H9 (cell line): Measurements from ENCODE around the gene SLC34A2. TPM values are rescaled to one million over a fixed set of nuclear protein-coding genes. Genes with fewer than 3 reads are reported as not detected.

ENCODE experiments used
- DNase-seq: peaks from one replicate; pipeline ENCODE4 v3.0.0-alpha.2; 2017
- H2AFZ ChIP-seq: one replicate; pipeline ENCODE4 v1.6.1; 2013; ENCODE audit warnings: mild to moderate bottlenecking, low read length, control low read depth, moderate library complexity
- H2AK5ac ChIP-seq: 2 replicates; pipeline ENCODE4 v1.6.1; 2013; ENCODE audit warnings: low read length, control low read depth, mixed read lengths; ENCODE audit not compliant: insufficient read length
- H2BK120ac ChIP-seq: one replicate; pipeline ENCODE4 v1.6.1; 2013; ENCODE audit warnings: low read depth, mild to moderate bottlenecking, low read length, control low read depth, inconsistent platforms; ENCODE audit not compliant: poor library complexity, severe bottlenecking
- H2BK12ac ChIP-seq: 2 replicates; pipeline ENCODE4 v1.6.1; 2013; ENCODE audit warnings: low read length, control low read depth, mixed read lengths, low read depth; ENCODE audit not compliant: insufficient read length
- H2BK15ac ChIP-seq: 2 replicates; pipeline ENCODE4 v1.6.1; 2013; ENCODE audit warnings: low read depth, low read length, control low read depth
- H2BK20ac ChIP-seq: one replicate; pipeline ENCODE4 v1.6.1; 2013; ENCODE audit warnings: low read depth, mild to moderate bottlenecking, low read length, control low read depth, inconsistent platforms; ENCODE audit not compliant: poor library complexity, severe bottlenecking
- H2BK5ac ChIP-seq: 2 replicates; pipeline ENCODE4 v1.6.1; 2013; ENCODE audit warnings: low read length, control low read depth, mixed read lengths; ENCODE audit not compliant: insufficient read length
- H3K14ac ChIP-seq: 2 replicates; pipeline ENCODE4 v1.6.1; 2013; ENCODE audit warnings: low read length, control low read depth; ENCODE audit not compliant: insufficient read depth
- H3K18ac ChIP-seq: 2 replicates; pipeline ENCODE4 v1.6.1; 2013; ENCODE audit warnings: low read depth, mild to moderate bottlenecking, mixed read lengths, low read length, control low read depth; ENCODE audit not compliant: insufficient read length
- H3K23ac ChIP-seq: 2 replicates; pipeline ENCODE4 v1.6.1; 2013; ENCODE audit warnings: low read length, control low read depth, mixed read lengths, low read depth; ENCODE audit not compliant: insufficient read length
- H3K23me2 ChIP-seq: 2 replicates; pipeline ENCODE4 v1.6.1; 2013; ENCODE audit warnings: low read depth, mild to moderate bottlenecking, mixed read lengths, low read length, control low read depth; ENCODE audit not compliant: insufficient read length, poor library complexity, severe bottlenecking
- H3K27ac ChIP-seq: 2 replicates; pipeline ENCODE4 v1.5.1; 2013; ENCODE audit warnings: low read length, control low read depth, mixed read lengths, low read depth; ENCODE audit not compliant: insufficient read length
- H3K27me3 ChIP-seq: 2 replicates; pipeline ENCODE4 v1.6.1; 2013; ENCODE audit warnings: low read length, control low read depth, inconsistent platforms; ENCODE audit not compliant: insufficient read depth
- H3K4ac ChIP-seq: 2 replicates; pipeline ENCODE4 v1.6.1; 2013; ENCODE audit warnings: low read depth, mild to moderate bottlenecking, control low read depth, inconsistent platforms, low read length, moderate library complexity
- H3K4me1 ChIP-seq: 2 replicates; pipeline ENCODE4 v1.6.1; 2013; ENCODE audit warnings: low read length, control low read depth, inconsistent platforms; ENCODE audit not compliant: insufficient read depth
- H3K4me2 ChIP-seq: 2 replicates; pipeline ENCODE4 v1.6.1; 2013; ENCODE audit warnings: low read length, control low read depth, mixed read lengths; ENCODE audit not compliant: insufficient read length, insufficient read depth
- H3K56ac ChIP-seq: 2 replicates; pipeline ENCODE4 v1.6.1; 2013; ENCODE audit warnings: low read depth, mild to moderate bottlenecking, mixed read lengths, low read length, control low read depth; ENCODE audit not compliant: insufficient read length
- H3K79me1 ChIP-seq: 2 replicates; pipeline ENCODE4 v1.6.1; 2013; ENCODE audit warnings: low read depth, mild to moderate bottlenecking, moderate library complexity, low read length, control low read depth, inconsistent platforms; ENCODE audit not compliant: insufficient read depth, poor library complexity, severe bottlenecking
- H3K79me2 ChIP-seq: 2 replicates; pipeline ENCODE4 v1.6.1; 2013; ENCODE audit warnings: low read length, control low read depth, inconsistent platforms; ENCODE audit not compliant: insufficient read depth
- H3K9ac ChIP-seq: 2 replicates; pipeline ENCODE4 v1.6.1; 2013; ENCODE audit warnings: low read length, control low read depth, mixed read lengths; ENCODE audit not compliant: insufficient read length; ENCODE audit errors: extremely low read depth
- H3K9me3 ChIP-seq: one replicate; pipeline ENCODE4 v1.6.1; 2013; ENCODE audit warnings: low read depth, low read length, inconsistent platforms; ENCODE audit not compliant: control insufficient read depth
- H3T11ph ChIP-seq: one replicate; pipeline ENCODE4 v1.6.1; 2013; ENCODE audit warnings: mild to moderate bottlenecking, low read length, control low read depth, inconsistent platforms
- H4K20me1 ChIP-seq: one replicate; pipeline ENCODE4 v1.6.1; 2013; ENCODE audit not compliant: control insufficient read depth, insufficient read length, insufficient read depth
- H4K5ac ChIP-seq: 2 replicates; pipeline ENCODE4 v1.6.1; 2013; ENCODE audit warnings: low read depth, mild to moderate bottlenecking, mixed read lengths, low read length, control low read depth; ENCODE audit not compliant: insufficient read length
- H4K8ac ChIP-seq: replicated peaks from 2 replicates; pipeline ENCODE4 v1.6.1; 2013; ENCODE audit warnings: low read length, control low read depth, mixed read lengths, low read depth; ENCODE audit not compliant: insufficient read length
- H4K91ac ChIP-seq: 2 replicates; pipeline ENCODE4 v1.6.1; 2013; ENCODE audit warnings: low read depth, mild to moderate bottlenecking, moderate library complexity, mixed read lengths, low read length, control low read depth; ENCODE audit not compliant: insufficient read length
- H3K27ac Mint-ChIP-seq, 3 experiments: 2 replicates in 2 of 3; 3 replicates in 1 of 3; pipeline ENCODE4 v1.8.0; 2020 to 2021; ENCODE audit warnings: mixed read lengths in 3 of 3, mild to moderate bottlenecking in 1 of 3, moderate library complexity in 1 of 3
- H3K27me3 Mint-ChIP-seq: 2 replicates; pipeline ENCODE4 v1.8.0; 2021; ENCODE audit warnings: low read depth, mild to moderate bottlenecking, moderate library complexity, mixed read lengths
- H3K36me3 Mint-ChIP-seq, 3 experiments: 2 replicates in 2 of 3; 3 replicates in 1 of 3; pipeline ENCODE4 v1.8.0; 2020 to 2021; ENCODE audit warnings: low read depth in 3 of 3, mixed read lengths in 3 of 3; ENCODE audit not compliant: insufficient read depth in 1 of 3
- H3K4me1 Mint-ChIP-seq, 2 experiments: 2 replicates each; pipeline ENCODE4 v1.8.0; 2020; ENCODE audit warnings: mixed read lengths in 2 of 2
- H3K4me3 Mint-ChIP-seq, 2 experiments: 2 replicates in 1 of 2; 3 replicates in 1 of 2; pipeline ENCODE4 v1.8.0; 2020 to 2021; ENCODE audit warnings: mild to moderate bottlenecking in 2 of 2, mixed read lengths in 2 of 2, moderate library complexity in 1 of 2
- H3K9me3 Mint-ChIP-seq, 2 experiments: 2 replicates in 1 of 2; 3 replicates in 1 of 2; pipeline ENCODE4 v1.8.0; 2020; ENCODE audit warnings: mild to moderate bottlenecking in 2 of 2, mixed read lengths in 2 of 2, moderate library complexity in 1 of 2
- CTCF ChIP-seq: fragments of 200-600 bp; sonication (generic); conservative IDR thresholded peaks from 3 replicates; pipeline ENCODE4 v1.8.0; 2021; ENCODE audit warnings: antibody characterized with exemption, mild to moderate bottlenecking
- WGBS: extraction: QIAGEN DNeasy Blood & Tissue Kit; methylation state at CpG from one replicate; pipeline ENCODE4 v1.1.7; 2013; ENCODE audit warnings: missing lambda C conversion rate, low lambda C conversion rate, mixed read lengths; ENCODE audit not compliant: insufficient read length; ENCODE audit errors: extremely low coverage; 5-methylcytosine and 5-hydroxymethylcytosine counted together
- total RNA-seq: library from RNA; stranded (reverse); gene quantifications from 2 replicates; pipeline ENCODE4 v1.2.1, GENCODE V29; 2021

The SLC34A2 gene
- total RNA-seq, 1 experiment from 2014 or later: 0.57 TPM

DNA sequence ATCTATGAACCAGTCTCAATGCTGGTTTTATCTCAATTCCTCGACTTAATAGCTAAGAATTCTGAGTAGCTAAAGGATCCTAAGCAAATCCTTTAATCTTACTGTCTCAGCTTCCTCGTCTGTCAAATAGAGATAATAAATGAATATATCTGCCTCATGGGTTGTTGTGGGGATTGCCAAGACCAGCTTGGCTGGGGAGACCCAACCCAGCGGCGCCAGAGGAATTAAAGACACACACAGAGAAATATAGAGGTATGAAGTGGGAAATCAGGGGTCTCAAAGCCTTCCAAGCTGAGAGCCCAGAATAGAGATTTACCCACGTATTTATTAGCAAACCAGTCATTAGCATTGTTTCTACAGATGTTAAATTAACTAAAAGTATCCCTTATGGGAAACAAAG, 41.9 kb downstream of the SLC34A2 start:
- H3K27me3 Mint-ChIP-seq: no peaks in the 10 kb centered on the region; the same call in 1 of the 2 replicates
- Histone ChIP-seq H2AFZ (no peak overlapping the region), H3K18ac (no peak overlapping the region), H3K27me3 (no peaks in the 10 kb centered on the region), H4K20me1 (no peaks in the 10 kb centered on the region), H3K9me3 (no peaks in the 10 kb centered on the region), H3K23me2 (no peaks in the 10 kb centered on the region), H4K91ac (no peak overlapping the region), H2BK15ac (no peak overlapping the region), H2BK5ac (no peak overlapping the region), H3T11ph (no peak overlapping the region), H3K56ac (no peak overlapping the region), H3K4me2 (no peak overlapping the region), H3K23ac (no peak overlapping the region), H3K79me2 (no peaks in the 10 kb centered on the region), H3K14ac (no peak overlapping the region), H4K5ac (no peak overlapping the region), H3K4me1 (no peaks in the 10 kb centered on the region), H2BK20ac (no peak overlapping the region), H4K8ac (no peak overlapping the region), H3K27ac (no peak overlapping the region), H3K4ac (no peak overlapping the region), H2AK5ac (no peak overlapping the region), H2BK120ac (no peak overlapping the region), H2BK12ac (no peak overlapping the region), H3K79me1 (no peaks in the 10 kb centered on the region), H3K9ac (no peak overlapping the region)
- DNase-seq: no peak
- H3K36me3 Mint-ChIP-seq: peaks cover 0 to 5% (median 0%) of the 10 kb centered on the region in 3 experiments; a peak in 1 of 7 replicates
- H3K9me3 Mint-ChIP-seq: peaks cover 5% of the 10 kb centered on the region in 2 experiments
- H3K4me1 Mint-ChIP-seq: peaks cover 10 to 14% of the 10 kb centered on the region in 2 experiments
- no peak overlapping the region for H3K27ac Mint-ChIP-seq
- no peak for TF ChIP-seq CTCF
- H3K4me3 Mint-ChIP-seq: no peak overlapping the region
- no CpG with 5 or more reads among the region's 5 CpGs for WGBS
